ENCODE results near the gene SUSD2. TPM values are rescaled to one million over a fixed set of nuclear protein-coding genes. Genes with fewer than 3 reads are reported as not detected.
A peak's percentile ranks its signal among the peaks of the same experiment; 100 is the strongest.

SUSD2 gene
- total RNA-seq, 4 donors from 2014 or later = 0.76 to 4.1 (median 1.6) TPM

DNA sequence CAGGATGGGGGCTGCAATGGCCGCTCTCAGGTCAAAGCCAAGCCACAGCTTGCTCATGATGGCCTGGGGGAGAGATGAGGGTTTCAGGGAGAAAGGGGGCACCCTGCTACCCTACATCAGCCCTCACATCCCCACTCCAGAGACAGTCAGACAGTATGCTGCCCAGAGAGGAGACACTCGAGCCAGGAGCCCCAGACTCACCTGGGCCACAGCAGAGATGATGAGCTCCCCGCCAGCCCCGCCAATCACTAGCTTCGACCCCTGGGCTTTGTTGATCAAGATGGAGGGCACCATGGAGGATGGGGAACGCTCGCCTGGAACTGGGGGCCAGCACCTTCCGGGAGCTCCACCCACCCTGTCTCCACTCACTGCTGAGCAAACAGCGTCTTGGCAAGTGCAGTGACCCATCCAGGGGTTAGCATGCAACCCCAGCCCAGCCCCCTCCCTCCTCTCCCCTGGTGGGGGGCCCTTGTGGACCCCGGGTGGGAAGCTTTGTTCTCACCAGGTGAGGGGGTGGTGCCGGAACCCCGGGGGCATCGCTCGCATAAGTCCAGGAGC, 43.8 kb downstream of the SUSD2 start:
- no peaks in the 10 kb centered on the region for H3K27me3 ChIP-seq
- in situ Hi-C loops (cut with MboI; ENCODE audit: low sequenced_read_pairs in 4 of 4) (loop anchor here in 1 of 4 donors (25.0 kb wide), 1 partner anchor 113 kb away; no protein-coding TSS in a partner anchor), intact Hi-C loops (cut with DNase I; ENCODE audit: low total_unique reads) (no loop called here)
- H3K27ac ChIP-seq = no peak overlapping the region
- H3K9me3 ChIP-seq = peaks cover 0 to 8% (median 0%) of the 10 kb centered on the region in 3 donors
- ATAC-seq (no peak), DNase-seq (no peak)
- TF ChIP-seq, protein P1, sequence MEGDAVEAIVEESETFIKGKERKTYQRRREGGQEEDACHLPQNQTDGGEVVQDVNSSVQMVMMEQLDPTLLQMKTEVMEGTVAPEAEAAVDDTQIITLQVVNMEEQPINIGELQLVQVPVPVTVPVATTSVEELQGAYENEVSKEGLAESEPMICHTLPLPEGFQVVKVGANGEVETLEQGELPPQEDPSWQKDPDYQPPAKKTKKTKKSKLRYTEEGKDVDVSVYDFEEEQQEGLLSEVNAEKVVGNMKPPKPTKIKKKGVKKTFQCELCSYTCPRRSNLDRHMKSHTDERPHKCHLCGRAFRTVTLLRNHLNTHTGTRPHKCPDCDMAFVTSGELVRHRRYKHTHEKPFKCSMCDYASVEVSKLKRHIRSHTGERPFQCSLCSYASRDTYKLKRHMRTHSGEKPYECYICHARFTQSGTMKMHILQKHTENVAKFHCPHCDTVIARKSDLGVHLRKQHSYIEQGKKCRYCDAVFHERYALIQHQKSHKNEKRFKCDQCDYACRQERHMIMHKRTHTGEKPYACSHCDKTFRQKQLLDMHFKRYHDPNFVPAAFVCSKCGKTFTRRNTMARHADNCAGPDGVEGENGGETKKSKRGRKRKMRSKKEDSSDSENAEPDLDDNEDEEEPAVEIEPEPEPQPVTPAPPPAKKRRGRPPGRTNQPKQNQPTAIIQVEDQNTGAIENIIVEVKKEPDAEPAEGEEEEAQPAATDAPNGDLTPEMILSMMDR (IDR thresholded peaks at IDR 0.05 in 4 of 5, conservative IDR thresholded peaks at IDR 0.05 in 1 of 5) = no peak
- no peak for TF ChIP-seq POLR2A (IDR thresholded peaks at IDR 0.05)
- no peaks in the 10 kb centered on the region for H3K36me3 ChIP-seq
- H3K4me3 ChIP-seq = no peak overlapping the region
- no peaks in the 10 kb centered on the region for H3K4me1 ChIP-seq

DNA sequence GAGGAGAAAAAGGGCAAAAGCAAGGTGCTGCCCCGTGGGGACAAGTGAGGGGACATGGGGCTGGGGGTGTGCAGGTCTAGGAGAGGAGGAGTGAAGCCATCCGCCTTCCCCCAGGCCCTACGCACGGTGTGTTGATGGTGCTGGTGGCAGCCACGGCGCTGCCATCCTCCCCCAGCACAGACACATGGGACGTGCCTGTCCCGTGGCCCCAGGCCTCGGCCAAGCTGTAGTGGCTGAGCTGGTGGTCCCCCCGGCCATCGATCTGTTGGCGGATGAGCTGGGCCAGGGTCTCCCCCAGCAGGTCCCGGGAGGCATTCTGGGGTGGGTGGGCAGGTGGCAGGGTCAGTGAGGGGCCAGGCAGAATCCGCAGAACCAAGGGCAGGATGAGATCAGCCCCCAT, 44.7 kb downstream of the SUSD2 start:
- TF ChIP-seq, protein P1 (IDR thresholded peaks at IDR 0.05 in 4 of 5, conservative IDR thresholded peaks at IDR 0.05 in 1 of 5) = no peak
- no peak for TF ChIP-seq POLR2A (IDR thresholded peaks at IDR 0.05)
- in situ Hi-C loops (cut with MboI; ENCODE audit: low sequenced_read_pairs in 4 of 4) (loop anchor here in 1 of 4 donors (25.0 kb wide), 1 partner anchor 114 kb away; no protein-coding TSS in a partner anchor), intact Hi-C loops (cut with DNase I; ENCODE audit: low total_unique reads) (no loop called here)
- peaks cover 0 to 8% (median 0%) of the 10 kb centered on the region in 3 donors for H3K9me3 ChIP-seq
- no peak overlapping the region for H3K27ac ChIP-seq
- H3K36me3 ChIP-seq = no peaks in the 10 kb centered on the region
- H3K4me3 ChIP-seq = no peak overlapping the region
- ATAC-seq (no peak), DNase-seq (no peak)
- no peaks in the 10 kb centered on the region for H3K4me1 ChIP-seq
- H3K27me3 ChIP-seq = no peaks in the 10 kb centered on the region

DNA sequence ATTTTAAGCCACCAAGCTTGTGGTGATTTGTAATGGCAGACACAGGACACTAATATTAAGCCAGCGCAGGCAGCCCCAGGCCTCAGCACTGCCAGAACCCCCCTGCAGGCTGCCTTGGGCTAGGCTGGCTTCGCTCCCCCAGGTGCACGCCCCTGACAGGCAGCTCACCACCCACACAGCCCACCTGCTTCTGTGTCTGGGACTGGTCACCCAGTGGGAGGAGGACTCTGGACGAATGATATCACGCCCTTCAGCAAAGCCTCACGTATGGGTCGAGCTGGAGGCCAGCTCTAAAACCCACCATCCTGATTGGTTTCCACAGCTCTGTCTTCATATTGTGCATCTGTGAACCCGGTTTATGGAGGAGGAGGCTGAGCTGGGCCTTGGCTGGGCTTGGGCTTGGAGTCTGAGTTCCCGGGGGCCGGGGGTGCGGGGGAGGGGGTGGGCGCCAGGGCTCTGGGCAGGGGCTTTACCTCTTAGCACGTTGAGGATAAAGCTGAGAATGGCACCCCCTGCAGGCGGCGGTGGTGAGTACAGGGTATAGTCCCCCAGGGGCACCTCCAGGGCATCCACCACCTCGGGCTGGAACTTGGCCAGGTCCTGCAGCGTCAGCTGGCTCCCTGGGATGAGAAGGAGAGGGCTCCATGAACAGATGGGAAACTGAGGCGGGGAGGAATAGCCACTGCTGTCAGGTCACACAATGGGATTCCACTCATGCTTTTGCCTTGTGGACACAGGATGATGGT, 49.8 kb downstream of the SUSD2 start:
- TF ChIP-seq, protein P1 (IDR thresholded peaks at IDR 0.05 in 4 of 5, conservative IDR thresholded peaks at IDR 0.05 in 1 of 5) = peak in 2 of 5 experiments; percentile 7 to 21
- no peak for TF ChIP-seq POLR2A (IDR thresholded peaks at IDR 0.05)
- intact Hi-C loops (cut with DNase I; ENCODE audit: low total_unique reads) = no loop called here

DNA sequence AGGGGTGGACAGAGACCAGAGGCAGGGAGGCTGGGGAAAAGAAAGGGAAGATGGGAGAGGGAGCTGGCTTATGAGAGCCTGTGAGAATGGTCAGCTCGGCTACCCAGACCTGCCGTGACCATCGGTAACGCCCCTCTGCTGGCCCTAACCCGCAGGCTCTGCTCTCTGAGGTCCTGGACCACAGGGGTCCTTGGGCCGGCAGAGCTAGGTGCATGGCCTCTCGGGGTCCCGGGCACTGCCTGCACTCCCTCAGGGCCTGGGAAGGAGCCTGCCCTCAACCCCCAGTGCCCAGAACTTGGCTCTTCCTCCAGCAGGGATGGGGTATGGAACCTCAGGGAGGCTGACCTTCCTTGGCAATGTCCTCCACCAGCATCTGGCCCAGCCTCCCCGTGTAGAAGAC, 50.4 kb downstream of the SUSD2 start:
- no peaks in the 10 kb centered on the region for H3K9me3 ChIP-seq
- DNase-seq (no peak), ATAC-seq (no peak)
- in situ Hi-C loops (cut with MboI; ENCODE audit: low sequenced_read_pairs in 4 of 4) (loop anchor here in 1 of 4 donors (25.0 kb wide), 1 partner anchor 119 kb away; no protein-coding TSS in a partner anchor), intact Hi-C loops (cut with DNase I; ENCODE audit: low total_unique reads) (no loop called here)
- H3K4me3 ChIP-seq = no peak overlapping the region
- no peak overlapping the region for H3K27ac ChIP-seq
- no peaks in the 10 kb centered on the region for H3K4me1 ChIP-seq
- H3K27me3 ChIP-seq = no peaks in the 10 kb centered on the region
- no peaks in the 10 kb centered on the region for H3K36me3 ChIP-seq
- TF ChIP-seq POLR2A (IDR thresholded peaks at IDR 0.05) = no peak
- TF ChIP-seq, protein P1 (IDR thresholded peaks at IDR 0.05 in 4 of 5, conservative IDR thresholded peaks at IDR 0.05 in 1 of 5) = no peak

More for the DNA sequence above, 49.8 kb downstream of the SUSD2 start:
- no peak overlapping the region for H3K4me3 ChIP-seq
- DNase-seq (no peak), ATAC-seq (no peak)
- H3K9me3 ChIP-seq = no peaks in the 10 kb centered on the region
- no peaks in the 10 kb centered on the region for H3K36me3 ChIP-seq
- in situ Hi-C loops (cut with MboI; ENCODE audit: low sequenced_read_pairs in 4 of 4) = loop anchor here in 1 of 4 donors (25.0 kb wide), 1 partner anchor 119 kb away; no protein-coding TSS in a partner anchor
- no peaks in the 10 kb centered on the region for H3K4me1 ChIP-seq
- H3K27ac ChIP-seq = no peak overlapping the region
- H3K27me3 ChIP-seq = no peaks in the 10 kb centered on the region

Data from gastrocnemius medialis (tissue), 4 donors.